K562 (cell line): ENCODE results near the gene SMIM13. TPM values are rescaled to one million over a fixed set of nuclear protein-coding genes. Genes with fewer than 3 reads are reported as not detected.
A peak's percentile ranks its signal among the peaks of the same experiment; 100 is the strongest.

Experiments used
- ELF1 ChIP-seq: fragments of 200-800 bp; sonication (Bioruptor generic); IDR thresholded peaks from 2 replicates; pipeline ENCODE4 v1.6.1; 2016; ENCODE audit warnings: missing genetic modification characterization, missing compliant biosample characterization
- ESRRA ChIP-seq: fragments of 450-650 bp; IDR thresholded peaks from 2 replicates; pipeline ENCODE4 v1.6.1; 2014; ENCODE audit warnings: low read depth, mild to moderate bottlenecking, moderate library complexity, borderline replicate concordance
- FOXK2 ChIP-seq, 2 experiments: fragments of 450-650 bp; IDR thresholded peaks in 1 of 2; conservative IDR thresholded peaks in 1 of 2; 2 replicates each; pipeline ENCODE4 v1.6.1; 2016; ENCODE audit warnings: low read depth in 2 of 2, mild to moderate bottlenecking in 1 of 2
- FOXO4 ChIP-seq: fragments of 450-650 bp; formaldehyde crosslinking; IDR thresholded peaks from 2 replicates; pipeline ENCODE4 v1.4.0; 2020; ENCODE audit warnings: mild to moderate bottlenecking, moderate library complexity
- KLF1 ChIP-seq: fragments of 450-650 bp; IDR thresholded peaks from 2 replicates; pipeline ENCODE4 v1.6.1; 2016; ENCODE audit warnings: missing genetic modification characterization, missing compliant biosample characterization
- KLF6 ChIP-seq: fragments of 250-450 bp; sonication (Bioruptor Pico); IDR thresholded peaks from 2 replicates; pipeline ENCODE4 v1.4.0; 2020; ENCODE audit warnings: mild to moderate bottlenecking, moderate library complexity, borderline replicate concordance
- LCOR ChIP-seq: sonication (generic); formaldehyde crosslinking; IDR thresholded peaks from 2 replicates; pipeline ENCODE4 v1.8.0; 2022; ENCODE audit warnings: mild to moderate bottlenecking, missing genetic modification reagents
- MCM7 ChIP-seq, 2 experiments: fragments of 450-650 bp; IDR thresholded peaks; 2 replicates each; pipeline ENCODE4 v1.6.1; 2016 to 2018
- NELFE ChIP-seq: IDR thresholded peaks from 2 replicates; pipeline ENCODE4 v1.6.1; 2011; ENCODE audit warnings: mild to moderate bottlenecking; ENCODE audit not compliant: insufficient read depth, insufficient read length
- NR2C1 ChIP-seq, 2 experiments: fragments of 450-650 bp; IDR thresholded peaks; 2 replicates each; pipeline ENCODE4 v1.6.1; 2017; ENCODE audit warnings: mild to moderate bottlenecking in 2 of 2, antibody characterized with exemption in 1 of 2, inconsistent platforms in 1 of 2, missing compliant biosample characterization in 1 of 2, missing genetic modification characterization in 1 of 2
- PRDM10 ChIP-seq: fragments of 450-650 bp; IDR thresholded peaks from 2 replicates; pipeline ENCODE4 v1.6.1; 2018; ENCODE audit not compliant: partially characterized antibody
- SMAD1 ChIP-seq: fragments of 150-350 bp; IDR thresholded peaks from 2 replicates; pipeline ENCODE4 v1.6.1; 2014; ENCODE audit warnings: low read length, low read depth; ENCODE audit not compliant: partially characterized antibody
- SNRNP70 ChIP-seq: fragments of 200-400 bp; formaldehyde crosslinking; optimal IDR thresholded peaks from 2 replicates; pipeline ENCODE3; 2017; ENCODE audit warnings: low read depth, low read length
- TAF15 ChIP-seq: fragments of 200-400 bp; formaldehyde crosslinking; IDR thresholded peaks from 2 replicates; pipeline ENCODE4 v1.6.1; 2017; ENCODE audit warnings: mild to moderate bottlenecking, low read depth, low read length, moderate library complexity
- TRIM25 ChIP-seq: fragments of 450-650 bp; IDR thresholded peaks from 2 replicates; pipeline ENCODE4 v1.7.0; 2016; ENCODE audit warnings: borderline replicate concordance
- ZNF609 ChIP-seq: sonication (generic); formaldehyde crosslinking; IDR thresholded peaks from 2 replicates; pipeline ENCODE4 v1.8.1; 2023; ENCODE audit warnings: missing genetic modification reagents, mild to moderate bottlenecking, borderline replicate concordance
- polyA plus RNA-seq, 8 experiments: library from polyadenylated mRNA; depleted of rRNA in 4 of 8; stranded (reverse) in 5 of 8; unstranded in 3 of 8; fragments of >200 nt; fragmentation: Nextera tagmentation in 2 of 8; fragmentation: Illumina TruSeq in 1 of 8; extraction: Ambion mirVana in 2 of 8; extraction: Trizol in 1 of 8; gene quantifications; 2 replicates each; pipeline versions ENCODE4 v1.2.1 to v1.2.3, GENCODE V29; 2011 to 2014; ENCODE audit warnings: inconsistent platforms in 1 of 8, missing spikeins in 1 of 8
- total RNA-seq, 7 experiments: library from RNA; depleted of rRNA in 6 of 7; stranded (reverse); fragments of >200 nt in 6 of 7; fragmentation: Illumina TruSeq in 2 of 7; extraction: Trizol in 2 of 7; gene quantifications; 2 replicates each; pipeline versions ENCODE4 v1.2.1 to v1.2.3, GENCODE V29; 2011 to 2021; ENCODE audit warnings: low replicate concordance in 1 of 7

The SMIM13 gene
- total and polyA plus RNA-seq, 9 of the 15 experiments (the other 6 are each of a cell fraction or from before 2014, with no cell fraction given): 5.5 to 24.8 (median 11.7) TPM

GRCh38 chr6:11069760-11070159 is 23.9 kb upstream of the SMIM13 start (continued):
- 0 out of 2 replicates have a peak, but pooled peaks have one; percentile 25 for TF ChIP-seq ELF1 (tag)
- TF ChIP-seq NELFE: no peak
- TF ChIP-seq PRDM10: no peak
- no peak for TF ChIP-seq SNRNP70
- no peak for TF ChIP-seq TRIM25
- TF ChIP-seq MCM7 (IDR thresholded peaks at IDR 0.05): no peak
- TF ChIP-seq KLF1: no peak
- TF ChIP-seq LCOR (CRISPR knock-in tag): no peak
- peak; percentile 50; the same call in 1 of the 2 replicates for TF ChIP-seq NR2C1 (IDR thresholded peaks at IDR 0.05)
- peak; percentile 70 for TF ChIP-seq NR2C1 (tag; IDR thresholded peaks at IDR 0.05)
- no peak for TF ChIP-seq SMAD1
- no peak for TF ChIP-seq ZNF609 (CRISPR knock-in tag)
- TF ChIP-seq FOXO4 (CRISPR knock-in tag): no peak
- TF ChIP-seq FOXK2 (conservative IDR thresholded peaks at IDR 0.05 in 1 of 2, IDR thresholded peaks at IDR 0.05 in 1 of 2; ENCODE audit: low read depth in 2 of 2): no peak
- no peak for TF ChIP-seq KLF6 (CRISPR knock-in tag)
- peak; percentile 35; the same call in 1 of the 2 replicates for TF ChIP-seq ESRRA
- TF ChIP-seq TAF15: no peak
